Stimulated activated CD8-positive, alpha-beta memory T cell treated with anti-CD3 and anti-CD28 coated beads, Interleukin-15, amount 100 ng/mL, for 48 hours (primary cell): ENCODE results near the gene ZDHHC3.

Source experiments
- DNase-seq, 2 donors: peaks; one replicate each; pipeline ENCODE4 v3.0.0-alpha.2; 2020; ENCODE audit warnings: low read depth in 2 of 2

Gene ZDHHC3

DNA sequence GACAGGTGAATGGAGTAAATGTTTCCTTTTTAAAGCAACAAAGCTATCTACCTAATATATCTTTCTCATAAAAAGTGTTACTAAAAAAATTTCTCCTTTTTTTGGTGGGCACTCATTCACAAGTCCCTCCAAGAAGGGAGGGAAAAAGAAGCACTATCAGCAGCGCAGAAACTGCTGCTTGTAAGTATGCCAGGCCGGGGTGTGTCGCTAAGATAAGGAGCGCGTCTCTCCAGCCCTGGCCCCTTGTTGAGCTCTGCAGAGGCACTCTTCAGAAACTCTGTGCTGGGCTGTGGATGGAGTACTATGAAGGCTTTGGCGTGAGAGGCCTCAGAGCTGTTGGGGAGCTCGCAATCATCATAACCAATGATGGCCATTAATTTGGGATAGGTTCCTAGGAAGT is 49.1 kb downstream of the ZDHHC3 start:
- no peak for DNase-seq

DNA sequence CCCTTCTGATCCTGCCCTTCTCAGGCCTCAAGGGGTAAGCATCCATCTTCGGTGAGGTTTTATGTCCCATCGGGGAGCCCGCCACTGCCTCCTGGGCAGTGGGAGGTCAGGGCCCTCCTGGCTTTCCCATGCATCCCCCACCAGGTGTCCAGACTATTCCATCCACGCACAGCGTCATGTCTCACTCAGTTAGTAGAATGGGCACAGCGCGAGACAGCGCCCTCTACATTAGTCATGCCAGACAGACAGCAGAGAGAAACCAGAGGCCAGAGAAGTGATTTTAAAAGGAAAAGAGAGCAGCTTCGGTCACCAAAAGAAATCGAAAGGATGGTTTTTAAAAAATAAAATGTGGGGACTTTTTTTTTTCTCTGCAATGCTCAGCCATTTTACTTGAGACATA is 49.8 kb downstream of the ZDHHC3 start:
- no peak for DNase-seq

DNA sequence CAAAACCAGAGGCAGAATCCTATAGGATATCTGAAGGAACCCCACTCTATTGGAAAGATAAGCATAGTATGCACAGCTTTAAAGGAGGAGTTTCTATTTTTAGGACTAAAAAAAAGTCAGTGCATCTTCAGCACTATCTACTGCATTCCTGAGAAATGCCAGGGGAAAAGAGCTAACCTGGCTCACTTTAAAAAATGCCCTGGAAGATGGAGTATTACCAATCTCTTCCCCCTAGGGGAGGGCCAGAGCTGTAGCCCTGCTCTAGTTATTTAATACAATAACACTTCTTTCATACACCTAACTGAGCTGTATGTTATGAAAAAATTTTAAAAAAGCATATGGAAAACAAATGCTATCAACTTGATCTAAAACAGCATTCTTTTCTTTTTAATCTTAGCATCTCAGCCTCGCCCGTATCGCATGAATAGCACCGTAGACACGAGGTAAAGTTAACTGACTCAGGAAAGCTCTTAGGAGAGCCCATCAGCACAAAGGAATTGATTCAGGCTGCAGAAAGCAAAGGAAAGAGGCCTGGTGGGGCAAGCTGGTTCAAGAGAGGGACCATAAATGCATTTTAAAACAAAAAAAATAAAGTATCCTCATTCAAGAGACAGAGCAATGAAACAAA is 51.4 kb downstream of the ZDHHC3 start:
- DNase-seq = no peak

DNA sequence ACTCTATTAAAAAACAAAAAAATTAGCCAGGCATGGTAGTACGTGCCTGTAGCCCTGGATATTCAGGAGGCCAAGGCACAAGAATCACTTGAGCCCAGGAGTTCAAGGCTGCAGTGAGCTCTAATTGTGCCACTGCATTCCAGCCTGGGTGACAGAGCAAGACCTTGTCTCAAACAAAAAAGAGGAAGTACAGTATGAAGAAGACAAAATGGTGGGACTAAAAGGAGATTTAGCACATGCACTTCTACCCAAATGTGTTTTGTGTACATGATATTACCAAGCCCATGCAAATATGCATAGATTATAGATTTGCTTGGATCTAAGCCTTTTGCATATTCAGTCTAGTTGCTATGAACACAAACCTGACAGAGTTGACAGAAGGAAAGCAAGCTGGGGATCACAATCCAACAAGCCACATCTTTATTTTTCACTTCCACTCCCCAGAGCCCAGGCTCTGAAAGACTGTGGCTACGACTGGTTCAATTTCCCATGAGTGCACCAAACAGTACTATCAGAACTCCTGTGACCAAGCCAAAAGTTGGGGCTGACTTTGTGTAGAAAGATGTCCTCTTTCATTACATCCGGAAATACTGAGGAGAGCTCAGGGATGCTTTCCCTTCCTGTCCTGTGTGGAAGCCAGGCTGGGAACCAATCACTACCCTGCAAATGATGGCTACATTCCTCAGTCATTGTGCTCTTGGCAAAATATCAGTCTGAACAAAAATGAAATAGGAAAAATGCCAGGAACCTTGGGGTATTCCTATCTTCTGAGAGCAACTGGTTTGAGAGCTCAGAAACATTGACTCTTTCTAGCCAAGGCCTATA is 52.1 kb downstream of the ZDHHC3 start:
- no peak for DNase-seq

DNA sequence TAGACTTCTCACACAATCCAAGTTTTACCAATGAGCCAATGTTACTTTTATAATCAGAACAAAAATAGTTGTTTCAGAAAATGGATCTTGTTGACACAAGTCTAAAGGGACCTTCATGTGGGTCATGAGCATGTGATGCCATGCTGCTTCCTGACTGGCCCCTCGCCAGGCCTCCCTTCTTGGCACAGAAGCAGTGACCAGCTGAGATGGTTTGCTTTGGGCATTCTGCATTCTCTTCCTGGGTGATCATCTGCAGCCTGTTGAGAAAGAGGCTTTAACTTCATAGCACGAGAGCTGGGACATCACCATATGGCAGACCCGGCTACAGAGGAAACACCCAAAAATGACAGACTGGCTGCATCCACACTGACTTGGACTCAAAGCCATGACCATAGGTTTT is 55.9 kb downstream of the ZDHHC3 start:
- DNase-seq = no peak

DNA sequence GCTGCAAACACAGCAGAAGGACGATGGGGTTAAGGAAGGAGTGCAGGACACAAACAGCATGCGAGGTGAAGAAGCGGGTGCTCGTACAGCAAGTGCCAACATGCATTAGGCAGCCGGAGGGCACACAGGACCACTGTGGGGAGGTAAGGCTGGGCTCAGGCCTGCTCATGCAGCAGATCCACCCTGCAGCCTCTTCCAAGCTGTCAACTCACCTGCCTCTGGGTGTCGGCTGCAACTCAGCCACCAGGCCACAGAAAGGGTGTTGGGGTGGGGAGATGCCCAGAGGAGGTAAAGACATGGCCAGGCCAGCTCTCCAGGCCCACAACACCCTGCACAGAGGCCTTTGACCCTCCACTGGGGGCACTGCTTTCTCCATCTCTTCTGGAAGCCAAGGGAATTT is 57.4 kb downstream of the ZDHHC3 start:
- no peak for DNase-seq

DNA sequence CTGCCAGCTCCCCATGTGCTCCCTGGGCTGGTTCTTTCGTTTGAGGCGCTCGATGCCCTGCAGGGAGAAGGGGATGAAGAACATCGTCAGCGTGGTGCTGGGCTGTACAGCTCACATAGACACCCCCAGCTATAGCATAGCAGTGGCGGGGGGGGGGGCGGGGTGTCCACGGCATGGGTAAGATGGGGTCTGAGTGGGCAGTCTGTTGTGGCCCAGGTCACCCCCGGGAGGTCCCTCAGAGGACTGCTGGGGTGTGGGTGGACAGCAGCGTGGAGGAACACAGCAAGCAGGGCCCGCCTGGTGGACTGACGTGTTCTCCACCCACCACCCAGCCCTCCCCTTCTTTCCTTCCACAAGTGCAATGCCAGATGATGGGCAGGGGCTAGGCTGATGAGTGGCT is 57.9 kb downstream of the ZDHHC3 start:
- no peak for DNase-seq

DNA sequence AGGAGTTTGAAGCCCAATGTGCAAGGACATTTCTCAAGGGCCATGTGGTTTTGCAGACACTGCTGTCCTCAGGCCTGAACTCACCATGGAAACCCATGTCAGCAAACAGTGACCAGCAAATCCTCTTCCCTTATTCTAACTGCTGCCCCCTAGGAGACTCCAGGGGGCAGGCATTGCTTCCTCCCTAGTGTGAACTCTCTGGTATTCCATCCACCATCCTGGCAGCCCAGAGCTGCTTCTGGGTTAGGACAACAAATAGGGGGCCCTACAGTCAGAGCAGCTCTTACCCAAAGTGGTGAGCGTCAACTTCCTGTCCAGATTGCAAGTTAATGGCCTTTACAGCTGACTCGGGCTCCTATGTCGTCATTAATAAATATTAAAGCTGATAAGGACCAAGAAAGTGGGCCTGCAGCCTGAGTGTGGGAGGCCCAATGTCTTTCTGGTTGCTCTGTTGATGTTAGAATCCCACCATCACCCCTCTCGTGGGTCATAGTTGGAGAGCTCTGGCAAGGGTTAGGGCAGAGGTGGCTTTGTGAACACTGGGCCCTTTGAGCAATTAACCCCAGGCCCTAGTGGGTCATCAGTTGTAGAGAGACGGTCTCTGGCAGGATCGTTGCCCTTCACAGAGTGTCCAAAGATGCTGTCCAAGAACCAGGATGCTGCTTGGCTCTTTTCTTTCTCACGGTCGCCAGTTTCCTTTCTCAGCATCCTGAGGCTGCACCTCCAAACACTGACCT is 60.1 kb downstream of the ZDHHC3 start:
- DNase-seq = no peak

DNA sequence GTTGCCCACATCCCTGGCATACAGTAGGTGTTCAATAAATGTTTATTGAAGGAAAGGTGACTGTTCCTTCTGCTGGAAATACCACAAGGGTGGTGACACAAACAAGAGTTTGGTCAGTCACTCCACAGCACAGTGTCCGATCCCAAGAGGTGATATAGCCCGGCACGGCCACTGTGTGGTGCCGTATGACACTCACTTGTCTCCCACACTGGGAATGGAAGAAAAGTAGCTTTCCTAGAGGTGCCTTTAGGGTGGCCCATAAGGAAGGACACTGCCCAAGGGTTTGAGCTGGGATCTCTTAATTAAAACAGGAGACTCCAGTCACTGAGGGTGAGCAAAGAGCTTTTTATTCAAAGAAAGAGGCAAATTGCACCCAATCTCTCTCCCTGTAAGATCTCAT is 61.0 kb downstream of the ZDHHC3 start:
- DNase-seq = no peak

DNA sequence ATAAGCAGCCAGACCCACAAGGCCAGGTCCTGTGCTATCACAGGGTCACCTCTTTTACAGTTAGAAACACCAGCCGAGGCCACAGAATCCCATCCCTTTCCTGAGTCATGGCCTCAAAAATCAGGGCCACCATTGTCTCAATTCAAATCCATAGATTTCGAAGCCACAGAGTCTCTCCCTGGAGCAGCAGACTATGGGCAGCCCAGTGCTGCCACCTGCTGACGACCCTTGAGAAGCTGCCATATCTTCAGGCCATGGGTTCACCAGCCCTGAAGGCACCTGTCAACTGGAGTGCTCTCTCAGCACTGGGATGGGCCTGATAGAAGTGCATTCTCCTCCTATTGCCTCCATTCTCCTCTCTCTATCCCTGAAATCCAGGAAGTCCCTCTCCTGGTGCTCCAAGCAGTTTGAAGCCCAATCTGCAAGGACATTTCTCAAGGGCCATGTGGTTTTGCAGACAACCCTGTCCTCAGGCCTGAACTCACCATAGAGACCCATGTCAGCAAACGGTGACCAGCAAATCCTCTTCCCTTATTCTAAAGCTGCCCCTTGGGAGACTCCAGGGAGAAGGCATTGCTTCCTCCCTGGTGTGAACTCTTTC is 62.0 kb downstream of the ZDHHC3 start:
- DNase-seq = peak; percentile 25 to 36

DNA sequence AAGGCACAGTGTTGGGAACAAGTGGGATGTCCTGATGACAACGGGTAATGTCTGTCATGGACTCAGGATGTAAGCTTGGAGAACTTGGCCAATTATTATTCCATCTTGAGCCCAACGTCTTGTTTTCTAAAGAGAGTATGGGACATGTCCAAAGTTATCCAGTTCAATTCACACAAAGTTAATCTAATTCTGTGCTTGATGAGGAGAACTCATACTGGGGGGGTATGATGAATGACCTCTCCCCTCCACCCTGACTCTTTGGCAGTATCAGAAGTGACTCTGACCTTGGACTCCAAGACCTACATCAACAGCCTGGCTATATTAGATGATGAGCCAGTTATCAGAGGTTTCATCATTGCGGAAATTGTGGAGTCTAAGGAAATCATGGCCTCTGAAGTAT is 65.3 kb downstream of the ZDHHC3 start:
- no peak for DNase-seq

DNA sequence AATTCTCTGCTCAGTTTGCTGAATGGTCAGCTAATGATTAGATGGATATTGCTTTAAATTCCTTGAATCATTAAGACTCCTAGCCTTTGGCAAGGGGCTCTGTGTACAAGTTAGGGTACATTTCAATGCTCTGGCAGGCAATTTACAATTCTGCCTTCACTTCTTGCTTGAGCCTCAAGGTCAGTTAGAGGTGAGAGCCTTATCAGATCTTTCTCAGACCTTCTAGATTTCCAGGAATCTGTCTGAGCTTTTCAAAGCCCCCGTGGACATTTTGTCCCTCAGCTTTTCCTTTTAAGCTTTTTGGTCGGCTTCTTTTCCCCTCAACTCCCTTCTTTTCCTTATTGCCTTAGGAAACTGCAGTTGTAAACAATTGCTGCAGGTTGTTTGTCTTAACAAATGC is 66.9 kb downstream of the ZDHHC3 start:
- DNase-seq = no peak

DNA sequence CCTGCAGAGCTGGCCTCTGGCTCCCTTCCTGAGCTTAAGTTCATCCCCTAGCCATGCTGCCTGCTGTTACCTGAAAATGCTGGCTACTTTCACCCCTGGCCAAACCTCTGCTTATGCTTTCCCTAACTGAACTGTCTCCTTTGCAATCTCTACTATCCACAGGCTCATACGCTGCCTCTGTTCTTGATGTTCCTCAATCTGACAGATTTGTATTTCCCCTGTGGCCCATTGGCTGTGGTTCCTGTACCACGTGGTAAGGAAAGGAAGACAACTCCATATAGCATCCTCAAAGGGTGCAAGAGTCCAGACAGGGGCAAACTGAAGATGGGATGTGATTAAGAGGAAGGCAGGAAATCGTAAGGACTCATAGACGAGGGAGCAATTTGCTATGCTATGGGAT is 68.4 kb downstream of the ZDHHC3 start:
- DNase-seq = no peak

DNA sequence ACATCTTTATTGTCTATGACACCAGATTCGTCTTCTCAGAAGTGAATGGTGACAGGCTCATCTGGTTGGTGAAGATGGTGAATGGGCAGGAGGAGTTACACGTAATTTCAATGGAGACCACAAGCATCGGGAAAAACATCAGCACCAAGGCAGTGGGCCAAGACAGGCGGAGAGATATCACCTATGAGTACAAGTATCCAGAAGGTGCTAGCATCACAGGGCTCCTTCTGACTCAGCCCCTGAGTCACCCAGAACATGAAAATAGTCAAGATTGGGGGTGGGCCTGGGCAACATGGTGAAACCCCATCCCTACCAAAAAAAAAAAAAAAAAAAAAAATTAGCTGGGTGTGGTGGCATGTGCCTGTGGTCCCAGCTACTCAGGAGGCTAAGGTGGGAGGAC is 69.0 kb downstream of the ZDHHC3 start:
- DNase-seq = peak in 1 of 2 donors; percentile 14

DNA sequence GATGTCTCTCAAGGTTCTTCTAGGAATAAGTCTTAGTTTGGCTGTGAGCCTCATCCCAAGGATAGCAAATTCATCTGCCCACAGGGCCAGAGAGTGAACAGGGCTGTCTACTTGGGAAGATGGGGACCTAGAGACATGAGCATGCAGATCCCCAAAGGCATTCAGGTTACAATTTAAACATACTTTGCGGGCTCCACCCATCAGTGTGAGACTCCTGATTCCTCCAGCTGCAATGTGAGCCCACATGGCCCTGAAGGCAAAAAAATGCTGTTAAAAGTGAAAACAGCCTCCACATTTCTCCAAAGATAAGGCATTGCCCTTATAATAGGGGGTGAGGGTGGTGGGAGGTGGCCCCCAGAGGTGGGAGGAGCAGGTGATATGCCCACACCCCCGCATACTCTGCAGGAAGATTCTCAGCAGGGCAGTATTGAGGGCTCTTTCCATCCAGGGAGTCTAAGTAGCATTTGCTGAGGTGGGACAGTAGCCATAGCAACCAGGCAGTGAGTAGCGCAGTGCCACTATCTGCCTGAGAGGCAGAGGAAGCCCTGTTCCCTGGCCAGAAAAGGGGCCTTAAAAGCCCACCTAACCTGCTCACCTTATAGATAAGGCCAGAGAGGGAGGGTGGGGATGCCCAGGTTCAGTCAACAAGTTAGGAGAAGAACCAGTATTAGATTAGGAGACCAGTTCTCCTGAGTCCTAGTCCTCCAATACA is 70.4 kb downstream of the ZDHHC3 start:
- no peak for DNase-seq

DNA sequence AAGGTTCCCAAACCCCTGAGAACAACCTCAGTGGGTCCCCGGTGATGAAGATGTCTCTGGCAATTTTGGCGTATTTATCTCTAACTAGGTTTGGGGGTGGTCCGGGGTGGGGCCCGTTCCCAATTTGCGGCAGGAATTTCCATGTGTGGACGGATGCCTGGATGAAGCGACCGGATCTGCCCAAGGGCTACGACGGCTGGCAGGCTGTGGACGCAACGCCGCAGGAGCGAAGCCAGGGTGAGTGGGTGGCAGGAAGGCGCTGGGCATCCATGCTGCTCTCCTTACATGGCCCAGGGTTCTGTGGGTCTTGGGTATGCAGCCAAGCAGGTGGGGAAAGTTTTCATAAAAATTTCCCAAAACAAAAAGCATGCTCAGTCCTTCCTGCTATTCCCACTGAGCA is 72.2 kb downstream of the ZDHHC3 start:
- no peak for DNase-seq

DNA sequence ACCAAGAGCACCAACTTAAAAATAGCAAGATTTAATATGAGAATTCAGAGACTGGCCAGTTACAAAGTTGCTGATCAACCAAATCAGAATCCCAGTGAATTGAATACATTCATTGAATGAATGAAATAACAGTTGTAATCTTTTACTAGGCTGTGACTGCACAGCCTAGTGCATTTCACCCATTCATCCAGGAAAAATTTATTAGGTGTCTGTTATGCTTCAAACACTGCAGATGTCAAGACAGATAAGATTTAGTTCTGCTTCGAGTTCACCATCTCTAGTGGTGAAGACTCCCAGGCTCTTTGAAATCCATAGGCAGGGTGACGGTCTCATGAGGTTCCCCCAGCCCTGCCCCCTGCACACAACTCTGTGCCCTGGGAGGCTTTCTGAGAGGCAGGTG is 72.7 kb downstream of the ZDHHC3 start:
- DNase-seq = no peak

DNA sequence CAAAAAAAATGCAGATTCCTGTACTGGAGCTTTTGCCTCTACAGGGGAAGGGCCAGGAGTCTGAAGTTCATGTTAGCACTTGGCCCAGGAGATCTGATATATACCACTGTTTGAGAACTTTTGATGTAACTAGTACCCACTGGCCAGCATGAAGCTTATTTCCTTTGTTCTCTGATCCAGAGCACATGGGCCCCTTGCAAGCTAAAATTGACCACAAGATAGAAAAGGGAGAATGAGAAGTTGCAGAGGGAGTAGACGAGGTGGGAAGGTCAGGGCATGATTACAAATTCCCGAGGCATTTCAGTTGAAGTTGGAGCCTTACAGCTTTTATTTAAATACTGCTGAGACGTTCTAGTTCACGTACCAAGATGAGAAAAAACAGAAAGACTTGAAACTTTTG is 73.3 kb downstream of the ZDHHC3 start:
- no peak for DNase-seq

DNA sequence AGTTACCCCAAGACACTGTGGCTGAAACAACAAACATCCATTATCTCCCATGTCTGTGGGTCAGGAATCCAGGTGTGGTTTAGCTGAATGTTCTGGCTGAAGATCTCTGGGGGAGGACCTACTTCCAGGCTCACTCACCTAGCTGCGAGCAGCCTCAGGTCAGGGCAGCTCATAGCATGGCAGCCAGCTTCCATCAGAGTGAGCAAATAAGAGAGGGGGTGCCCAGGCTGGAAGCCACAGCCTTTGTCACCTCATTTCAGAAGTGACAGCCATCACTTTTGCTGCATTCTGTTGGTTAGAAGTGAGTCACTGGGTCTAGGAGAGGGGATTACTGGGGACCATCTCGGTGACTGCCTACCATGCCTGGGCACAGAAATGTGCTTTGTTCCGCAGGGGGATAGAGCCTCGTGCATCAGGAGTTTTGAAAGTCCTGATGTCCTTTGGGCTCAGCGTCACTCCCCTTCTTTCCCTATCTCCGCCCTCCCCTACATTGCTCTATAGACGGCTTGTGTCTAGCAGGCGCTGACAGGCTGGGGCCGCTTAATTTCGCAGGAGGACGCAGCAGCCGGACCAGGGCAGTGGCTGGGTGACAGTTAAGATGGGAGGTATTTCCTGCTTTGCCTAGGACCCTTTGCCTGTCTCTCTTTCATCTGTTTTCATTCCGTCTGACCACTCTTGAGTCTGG is 76.1 kb downstream of the ZDHHC3 start:
- DNase-seq = no peak

DNA sequence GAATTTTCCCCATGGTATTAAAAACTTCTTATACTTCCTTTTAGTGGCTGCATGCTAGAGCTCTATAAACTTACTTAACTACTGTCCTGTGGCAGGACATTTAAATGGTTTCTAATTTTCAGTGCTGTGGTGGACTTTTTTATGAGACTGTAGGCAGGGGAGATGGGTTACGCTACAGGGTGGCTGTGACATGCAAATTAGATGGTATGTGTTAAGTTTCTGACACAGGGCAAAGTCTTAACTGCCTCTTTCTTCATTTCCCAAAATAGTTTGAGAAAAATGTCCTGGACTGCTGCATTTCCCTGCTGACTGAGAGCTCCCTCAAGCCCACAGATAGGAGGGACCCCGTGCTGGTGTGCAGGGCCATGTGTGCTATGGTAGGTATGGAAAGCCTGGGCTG is 79.5 kb downstream of the ZDHHC3 start:
- no peak for DNase-seq

DNA sequence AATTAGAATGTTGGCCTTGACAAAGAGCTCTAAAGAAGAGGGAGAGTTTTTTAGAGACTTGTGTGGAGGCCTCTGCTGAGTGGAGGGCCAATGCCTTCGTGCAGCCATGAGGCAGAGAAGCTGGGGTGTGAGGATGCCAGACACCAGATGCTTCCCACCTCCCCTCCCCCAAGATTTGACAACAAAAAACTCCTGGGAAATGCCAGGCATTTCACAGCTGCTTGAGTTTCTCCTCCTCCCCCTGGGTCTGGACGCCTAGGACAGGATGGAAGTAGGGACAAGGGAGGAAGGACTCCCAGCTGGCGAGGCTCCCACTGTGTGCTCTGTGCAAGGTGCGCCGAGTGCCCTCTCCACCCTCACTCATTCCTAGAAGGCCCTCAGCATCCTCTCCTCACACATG is 81.5 kb downstream of the ZDHHC3 start:
- no peak for DNase-seq
